VCaP (cell line): ENCODE data around the gene AFP.
"Not testable (repeated sequence)": the region's sequence is repeated elsewhere in the genome, so short reads cannot be mapped to it uniquely, and the experiment has no call there.

ENCODE experiments used
- H3K27ac ChIP-seq: fragments of 450-650 bp; 2 replicates; pipeline ENCODE4 v1.5.1; 2017
- CTCF ChIP-seq: fragments of 450-650 bp; conservative IDR thresholded peaks from 2 replicates; pipeline ENCODE4 v1.5.1; 2017; ENCODE audit warnings: mild to moderate bottlenecking, moderate library complexity

AFP gene

GRCh38 chr4:73435984-73436383 is at the start of gene AFP:
Gene AFP (plus strand): TSS chr4:73436221. CDS start chr4:73436263, 42 bp downstream.
- H3K27ac ChIP-seq: no peak within 1 kb of the TSS
- no peak for TF ChIP-seq CTCF

- no peak overlapping the region for H3K27ac ChIP-seq
- TF ChIP-seq CTCF: no peak
These were observed 48.5 kb upstream of the AFP start for GRCh38 chr4:73387552-73387951.

GRCh38 chr4:73388887-73389286 is 47.1 kb upstream of the AFP start:
- no peak overlapping the region for H3K27ac ChIP-seq
- no peak for TF ChIP-seq CTCF

GRCh38 chr4:73389663-73390062 is 46.4 kb upstream of the AFP start:
- not testable (repeated sequence) for H3K27ac ChIP-seq

GRCh38 chr4:73391774-73392173 is 44.2 kb upstream of the AFP start:
- TF ChIP-seq CTCF: peak; percentile 46
- peak overlapping the region; percentile 49; the same call in 1 of the 2 replicates for H3K27ac ChIP-seq

- no peak for TF ChIP-seq CTCF
- H3K27ac ChIP-seq: peak overlapping the region; percentile 49
These were observed 43.1 kb upstream of the AFP start for GRCh38 chr4:73392936-73393335.

- no peak overlapping the region for H3K27ac ChIP-seq
- TF ChIP-seq CTCF: no peak
These were observed 39.7 kb upstream of the AFP start for GRCh38 chr4:73396304-73396703.

GRCh38 chr4:73396993-73397972 is 38.7 kb upstream of the AFP start:
- no peak overlapping the region for H3K27ac ChIP-seq
- TF ChIP-seq CTCF: no peak
